Fibroblast of skin of scalp (primary cell): ENCODE measurements around the gene NUDT15.
"Not testable (repeated sequence)": the region's sequence is repeated elsewhere in the genome, so short reads cannot be mapped to it uniquely, and the experiment has no call there.

ENCODE experiments used
- DNase-seq: peaks from one replicate; pipeline ENCODE4 v3.0.0-alpha.2; 2013

Gene NUDT15

DNA sequence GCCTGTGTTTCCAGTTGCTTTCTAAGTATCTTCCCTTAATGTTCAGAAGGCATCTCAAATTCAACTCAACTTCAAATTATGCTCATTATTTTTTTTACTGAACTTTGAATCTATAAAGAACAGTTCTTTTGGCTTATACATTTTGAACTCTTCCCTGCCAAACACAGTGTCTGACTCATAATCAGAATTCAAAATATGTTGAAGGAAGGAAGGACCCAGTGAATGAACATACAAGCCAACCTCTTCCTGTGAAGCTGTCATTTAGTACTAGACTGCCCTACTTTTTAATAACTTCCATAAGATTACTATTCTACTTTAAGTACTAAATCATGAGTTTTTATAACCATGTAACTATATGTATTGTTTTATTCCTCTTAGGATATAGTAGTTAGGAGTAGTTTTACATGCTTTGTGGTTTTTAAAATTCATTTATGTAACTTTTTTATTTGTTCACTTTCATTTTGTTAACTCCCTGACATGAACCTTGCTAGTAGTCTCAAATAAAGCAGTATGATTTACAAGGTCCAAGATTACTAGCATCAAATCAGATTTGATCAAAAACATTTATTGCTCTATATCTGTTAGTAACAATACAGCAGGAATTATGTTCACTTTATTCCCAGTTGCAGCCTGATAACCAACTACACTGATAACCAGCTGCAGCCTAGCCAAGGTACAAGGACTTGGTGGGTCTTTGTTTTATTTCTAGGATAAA lies 6.4 kb downstream of the NUDT15 start:
- DNase-seq: peak; percentile 79

- no peak for DNase-seq
These were observed 13.0 kb downstream of the NUDT15 start for GRCh38 chr13:48050550-48050949.

GRCh38 chr13:48054601-48055000 lies 17.1 kb downstream of the NUDT15 start:
- DNase-seq: no peak

DNA sequence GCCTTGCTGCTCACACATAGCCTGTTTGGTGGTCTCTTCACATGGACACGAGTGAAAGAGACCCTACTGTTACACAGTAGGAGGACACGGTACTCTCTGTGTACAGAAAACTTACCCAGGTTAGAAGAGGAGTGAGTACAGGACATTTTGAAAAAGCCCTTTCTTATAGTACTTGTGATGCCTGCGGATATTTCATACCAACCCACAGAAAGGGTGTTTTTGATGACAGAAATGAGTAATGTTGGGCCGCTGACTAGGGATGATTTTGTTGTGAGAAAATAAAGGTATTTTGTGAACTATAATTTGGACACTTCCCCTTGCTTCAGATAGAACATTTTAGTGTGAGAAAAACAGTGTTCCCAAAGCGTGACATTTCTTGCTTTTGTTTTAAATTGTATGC lies 18.2 kb downstream of the NUDT15 start:
- no peak for DNase-seq

DNA sequence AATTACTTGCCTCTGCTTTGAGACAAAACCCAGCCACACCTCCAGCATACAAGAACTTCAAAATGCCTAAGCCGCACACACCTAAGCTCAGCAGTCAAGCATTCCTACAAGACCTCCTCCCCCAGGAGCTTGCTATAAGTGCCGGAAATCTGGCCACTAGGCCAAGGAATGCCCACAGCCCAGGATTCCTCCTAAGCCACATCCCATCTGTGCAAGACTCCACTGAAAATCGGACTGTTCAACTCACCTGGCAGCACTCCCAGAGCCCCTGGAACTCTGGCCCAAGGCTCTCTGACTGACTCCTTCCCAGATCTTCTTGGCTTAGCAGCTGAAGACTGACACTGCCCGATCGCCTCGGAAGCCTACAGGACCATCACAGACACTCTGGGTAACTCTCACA lies 21.0 kb downstream of the NUDT15 start:
- not testable (repeated sequence) for DNase-seq

DNA sequence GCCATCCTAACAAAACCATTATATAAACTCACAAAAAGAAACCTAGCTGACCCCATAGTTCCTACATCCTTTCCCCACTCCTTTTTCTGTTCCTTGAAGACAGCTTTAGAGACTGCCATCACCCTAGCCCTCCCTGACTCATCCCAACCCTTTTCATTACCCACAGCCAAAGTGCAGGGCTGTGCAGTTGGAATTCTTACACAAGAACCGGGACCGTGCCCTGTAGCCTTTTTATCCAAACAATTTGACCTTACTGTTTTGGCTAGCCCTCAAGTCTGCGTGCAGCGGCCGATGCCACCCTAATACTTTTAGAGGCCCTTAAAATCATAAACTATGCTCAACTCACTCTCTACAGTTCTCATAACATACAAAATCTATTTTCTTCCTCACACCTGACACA lies 22.4 kb downstream of the NUDT15 start:
- DNase-seq: not testable (repeated sequence)

DNA sequence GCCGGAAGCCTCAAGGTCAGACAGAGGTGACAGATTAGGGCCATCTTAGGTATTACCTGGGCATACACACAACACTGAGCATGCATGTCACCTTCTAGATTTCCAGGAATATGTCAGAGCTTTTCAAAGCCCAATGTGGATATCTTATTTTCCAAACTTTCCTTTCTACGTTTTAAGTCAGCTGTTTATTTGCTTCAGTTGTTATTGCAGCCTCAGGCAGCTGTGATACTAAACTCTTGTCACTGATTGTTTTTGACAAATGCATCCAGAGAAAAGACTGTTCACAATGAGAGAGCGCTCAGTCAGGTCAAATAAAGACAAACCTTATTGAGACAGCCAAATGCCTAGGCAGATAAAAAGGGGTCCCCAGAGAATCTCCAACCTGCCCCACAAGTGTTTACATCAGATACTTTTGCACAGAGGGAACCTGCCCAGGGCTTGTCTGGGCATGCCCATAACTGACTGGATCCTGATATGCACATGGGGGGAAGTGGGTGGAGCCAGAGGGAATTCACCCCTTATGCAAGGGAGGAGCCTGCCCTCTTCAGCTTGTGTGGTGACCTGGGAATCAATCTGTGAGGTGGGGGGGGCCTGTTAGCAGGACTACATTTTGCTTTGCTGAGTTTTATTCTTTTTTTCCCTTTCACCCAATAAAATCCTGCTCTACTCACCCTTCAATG lies 28.9 kb downstream of the NUDT15 start:
- peak; percentile 11 for DNase-seq

DNA sequence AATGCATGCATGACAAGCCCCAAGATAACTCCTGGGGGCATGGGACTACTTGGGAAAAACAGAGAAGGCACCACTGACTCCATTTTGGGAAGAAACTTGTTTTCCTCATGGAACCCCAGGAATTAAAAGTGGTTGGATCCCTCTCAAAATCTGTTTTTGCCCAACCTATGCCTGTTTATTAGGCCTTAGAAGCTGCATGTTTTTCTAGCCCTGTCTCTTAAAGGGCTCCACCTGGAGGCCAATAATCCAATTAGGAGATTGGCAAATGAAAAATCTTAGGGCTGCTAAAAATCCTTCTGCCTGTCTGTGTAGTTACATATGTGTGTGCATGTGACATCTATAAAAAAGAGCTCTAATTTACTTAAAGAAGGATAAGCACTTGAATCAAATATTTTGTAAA lies 30.5 kb downstream of the NUDT15 start:
- no peak for DNase-seq

GRCh38 chr13:48068952-48069351 lies 31.4 kb downstream of the NUDT15 start:
- DNase-seq: no peak

- no peak for DNase-seq
These were observed 32.0 kb downstream of the NUDT15 start for GRCh38 chr13:48069573-48069972.

- DNase-seq: no peak
These were observed 33.4 kb downstream of the NUDT15 start for GRCh38 chr13:48070942-48071341.

GRCh38 chr13:48072304-48072703 lies 34.8 kb downstream of the NUDT15 start:
- DNase-seq: peak; percentile 9

GRCh38 chr13:48072787-48073186 lies 35.3 kb downstream of the NUDT15 start:
- DNase-seq: no peak

DNA sequence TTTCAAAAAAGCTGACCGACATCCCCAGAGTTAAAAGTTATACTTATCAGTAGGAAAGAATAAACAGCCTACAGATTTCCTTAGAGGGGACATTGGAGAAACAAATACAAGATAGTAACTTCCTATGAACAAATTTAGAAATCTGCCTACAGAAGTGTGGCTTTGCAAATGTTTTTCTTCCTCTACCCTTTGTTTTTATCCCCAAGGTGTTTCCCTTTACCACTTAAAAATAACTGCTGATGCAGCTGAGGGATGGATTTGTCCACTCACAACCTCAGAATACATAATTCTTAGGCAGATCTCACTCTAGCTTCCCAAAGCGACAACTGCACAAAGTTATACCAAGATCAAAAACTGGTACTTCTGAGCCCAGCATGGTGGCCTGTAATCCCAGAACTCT lies 36.5 kb downstream of the NUDT15 start:
- DNase-seq: no peak

GRCh38 chr13:48078251-48078656 lies 40.7 kb downstream of the NUDT15 start:
- DNase-seq: no peak

- DNase-seq: no peak
These were observed 44.2 kb downstream of the NUDT15 start for GRCh38 chr13:48081739-48082138.

DNA sequence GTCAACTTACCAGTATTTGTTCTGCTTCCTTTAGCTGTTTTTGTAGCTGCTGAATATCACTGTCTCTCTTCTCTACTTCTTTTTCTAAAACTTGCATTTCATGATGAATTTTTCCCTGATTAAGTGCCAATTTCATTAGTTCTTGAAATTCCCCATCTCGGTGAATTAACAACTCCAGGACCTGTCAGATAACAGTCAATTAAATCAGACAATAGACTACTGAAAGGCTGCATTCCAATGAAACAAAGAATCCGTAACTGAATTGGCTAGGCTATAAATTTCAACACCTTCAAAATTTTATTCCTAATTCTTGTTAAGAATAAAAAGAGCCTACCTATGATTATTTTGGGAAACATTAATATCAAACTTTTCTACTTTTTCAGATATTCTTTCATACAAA lies 48.7 kb downstream of the NUDT15 start:
- DNase-seq: no peak

- no peak for DNase-seq
These were observed 56.1 kb downstream of the NUDT15 start for GRCh38 chr13:48093588-48093987.

- no peak for DNase-seq
These were observed 56.9 kb downstream of the NUDT15 start for GRCh38 chr13:48094404-48094780.

GRCh38 chr13:48094781-48095502 lies 57.4 kb downstream of the NUDT15 start, which contains the start of gene MED4:
Gene MED4, minus strand, starts transcription at chr13:48095104. Its CDS starts 26 bp downstream, at chr13:48095078.
- peak; percentile 95 for DNase-seq

DNA sequence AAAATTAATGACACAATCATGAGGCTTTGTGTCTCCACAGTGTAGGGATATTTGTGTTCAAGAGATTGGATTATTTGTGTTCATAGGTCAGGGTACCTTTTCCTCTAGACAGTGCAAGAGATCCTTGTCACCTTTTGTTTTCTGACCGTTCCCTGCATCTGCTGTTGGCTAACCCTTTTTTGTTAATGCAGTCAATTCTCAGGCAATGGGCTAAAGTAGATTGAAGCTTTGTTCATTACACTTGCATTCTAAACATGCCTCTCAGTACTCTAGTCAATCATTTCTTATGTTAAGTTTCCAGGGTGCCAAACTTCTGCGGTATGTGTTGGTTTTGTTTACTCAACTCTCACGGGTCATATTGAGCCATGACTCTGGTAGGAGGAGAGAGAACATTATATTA lies 59.1 kb downstream of the NUDT15 start:
- no peak for DNase-seq
